Measurements from ENCODE around the gene DIP2A.

The DIP2A gene

DNA sequence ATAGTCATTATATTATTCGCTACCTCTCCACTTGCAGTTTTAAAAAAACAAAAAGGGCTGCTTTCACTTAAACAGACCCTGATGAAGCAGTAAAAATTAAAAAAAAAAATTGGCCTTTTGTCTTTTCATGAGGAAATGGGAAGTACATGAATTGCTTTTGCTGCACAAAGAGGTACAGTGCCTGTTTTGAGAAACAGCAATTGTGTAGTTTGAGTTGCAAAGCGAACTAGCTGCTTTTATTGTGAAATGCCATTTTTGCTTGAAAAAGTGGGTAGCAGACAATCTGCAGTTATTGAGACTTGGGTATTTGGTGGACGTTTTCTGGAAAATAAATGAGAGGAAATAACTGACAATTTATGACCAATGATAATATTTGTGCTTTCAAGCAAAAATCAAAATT is 7.0 kb downstream of the DIP2A start:
- TF ChIP-seq POLR2A (IDR thresholded peaks at IDR 0.05; ENCODE audit: low read depth, low read length), result no peak
- no peak for FAIRE-seq
- no peak for DNase-seq (ENCODE audit: insufficient read length, low spot score)

DNA sequence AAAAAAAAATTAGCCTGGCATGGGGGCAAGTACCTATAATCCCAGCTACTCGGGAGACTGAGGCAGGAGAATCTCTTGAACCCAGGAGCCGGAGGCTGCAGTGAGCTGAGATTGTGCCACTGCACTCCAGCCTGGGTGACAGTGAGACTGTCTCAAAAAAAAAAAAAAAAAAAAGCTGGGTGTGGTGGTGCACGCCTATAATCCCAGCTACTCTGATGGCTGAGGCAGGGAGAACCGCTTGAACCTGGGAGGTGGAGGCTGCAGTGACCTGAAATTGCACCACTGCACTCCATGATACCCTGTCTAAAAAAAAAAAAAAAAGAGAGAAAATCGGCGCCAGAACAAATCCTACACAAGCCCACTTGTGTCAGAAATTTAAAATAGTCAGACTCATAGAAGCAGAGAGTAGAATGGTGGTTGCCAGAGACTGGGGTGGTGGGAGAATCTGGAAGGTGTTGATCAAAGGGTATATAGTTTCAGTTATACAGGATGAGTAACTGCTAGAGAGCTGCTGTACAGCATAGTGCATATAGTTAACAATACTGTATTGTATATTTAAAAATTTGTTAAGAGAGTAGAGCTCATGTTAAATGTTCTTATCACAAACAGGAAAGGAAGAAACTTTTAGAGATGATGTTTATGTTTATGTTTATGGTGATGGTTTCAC is 9.6 kb downstream of the DIP2A start:
- no peak for TF ChIP-seq POLR2A (IDR thresholded peaks at IDR 0.05; ENCODE audit: low read depth, low read length)
- DNase-seq (ENCODE audit: insufficient read length, low spot score) (no peak), FAIRE-seq (no peak)

DNA sequence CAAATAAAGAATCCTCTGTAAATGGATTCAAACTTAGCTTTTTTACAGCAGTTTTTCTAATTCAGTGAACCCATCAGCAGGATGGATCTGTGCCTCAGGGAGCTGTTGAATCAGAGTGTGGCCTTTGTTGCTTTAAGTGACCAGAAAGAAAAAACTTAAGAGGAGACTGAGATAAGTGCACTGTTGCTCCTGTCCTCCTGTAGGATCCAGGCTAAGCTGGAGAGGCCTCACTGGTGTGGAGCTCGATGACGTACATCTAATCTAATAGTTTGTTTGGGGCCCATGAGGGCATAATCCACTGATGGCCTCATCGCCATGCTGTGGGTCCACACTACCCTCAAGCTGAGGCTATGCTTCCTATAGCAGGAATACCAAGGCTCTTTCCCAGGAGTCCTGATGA is 10.6 kb downstream of the DIP2A start:
- DNase-seq (ENCODE audit: insufficient read length, low spot score) (no peak), FAIRE-seq (no peak)
- no peak for TF ChIP-seq POLR2A (IDR thresholded peaks at IDR 0.05; ENCODE audit: low read depth, low read length)

DNA sequence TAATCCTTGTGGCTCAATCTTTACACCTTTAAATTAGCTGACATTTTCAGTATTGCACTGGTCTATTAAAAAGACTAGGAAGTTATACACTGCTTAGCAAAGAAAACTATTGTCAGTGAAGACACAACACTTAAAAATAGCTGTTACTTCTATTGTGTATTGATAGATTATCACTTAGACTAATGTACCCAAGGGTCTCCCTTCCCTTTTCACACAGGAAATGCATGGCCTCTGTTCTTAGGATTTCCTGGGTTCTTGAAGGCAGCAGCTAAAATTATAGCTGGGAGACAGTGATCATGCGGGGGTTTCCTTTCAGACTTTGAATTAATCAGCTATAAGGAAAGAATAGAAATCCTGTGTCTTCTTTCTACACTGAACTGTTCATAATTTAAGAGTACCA is 12.8 kb downstream of the DIP2A start:
- no peak for FAIRE-seq
- no peak for DNase-seq (ENCODE audit: insufficient read length, low spot score)
- TF ChIP-seq POLR2A (IDR thresholded peaks at IDR 0.05; ENCODE audit: low read depth, low read length), result no peak

DNA sequence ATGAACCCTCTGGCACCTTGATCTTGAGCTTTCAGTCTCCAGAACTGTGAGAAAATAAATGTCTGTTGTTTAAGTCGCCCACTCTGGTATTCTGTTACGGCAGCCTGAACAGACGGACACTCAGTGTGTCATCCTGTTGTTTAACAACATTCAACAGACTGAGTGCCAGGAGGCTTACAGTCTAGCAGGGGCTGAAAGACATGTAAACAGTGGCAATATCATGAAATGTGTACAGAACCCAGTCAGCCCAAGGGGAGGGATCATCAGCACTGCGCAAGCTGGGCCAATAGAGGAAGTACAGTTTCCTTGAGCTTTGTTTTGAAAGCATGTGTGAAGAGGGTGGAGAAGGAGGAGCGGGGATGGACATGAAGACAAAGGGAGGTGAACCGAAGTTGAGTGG is 13.6 kb downstream of the DIP2A start:
- FAIRE-seq, result no peak
- TF ChIP-seq POLR2A (IDR thresholded peaks at IDR 0.05; ENCODE audit: low read depth, low read length), result no peak
- DNase-seq (ENCODE audit: insufficient read length, low spot score), result no peak

DNA sequence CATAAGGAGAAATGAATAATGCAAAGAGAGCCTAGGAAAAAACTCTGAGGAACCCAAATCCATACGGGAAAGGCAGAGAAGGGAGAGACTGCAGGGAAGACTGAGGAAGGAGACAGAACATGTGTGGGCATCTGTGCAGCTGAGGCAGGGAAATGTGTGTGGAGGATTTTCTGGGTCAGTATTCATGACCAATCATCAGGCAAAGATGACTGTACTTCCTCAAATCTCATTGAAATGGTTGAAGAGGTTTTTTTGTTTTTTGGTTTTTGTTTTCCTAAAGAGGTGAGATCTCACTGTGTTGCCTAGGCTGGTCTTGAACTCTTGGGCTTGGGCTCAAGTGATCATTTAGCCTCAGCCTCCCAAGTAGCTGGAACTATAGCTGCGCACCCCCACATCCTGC is 15.7 kb downstream of the DIP2A start:
- TF ChIP-seq POLR2A (IDR thresholded peaks at IDR 0.05; ENCODE audit: low read depth, low read length), result no peak
- FAIRE-seq (no peak), DNase-seq (ENCODE audit: insufficient read length, low spot score) (no peak)

DNA sequence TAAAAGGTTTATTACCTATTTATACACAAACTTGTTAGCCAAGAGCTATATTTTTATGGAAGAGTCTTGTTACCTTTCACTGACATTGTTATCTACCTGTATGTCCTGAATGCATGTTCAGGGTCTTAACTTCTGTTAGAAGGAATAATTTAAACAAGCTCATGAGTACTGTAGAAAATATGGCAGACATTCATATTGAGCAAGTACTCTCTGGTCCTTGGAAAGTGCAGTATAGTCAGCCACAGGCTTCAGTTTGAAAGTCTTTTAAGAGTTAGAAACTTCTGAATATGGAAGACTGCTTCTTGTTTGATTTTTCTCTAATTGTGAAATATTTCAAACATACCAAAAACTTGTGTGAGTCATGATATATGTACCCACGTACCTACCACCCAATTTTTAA is 16.6 kb downstream of the DIP2A start:
- DNase-seq (ENCODE audit: insufficient read length, low spot score) (no peak), FAIRE-seq (no peak)
- no peak for TF ChIP-seq POLR2A (IDR thresholded peaks at IDR 0.05; ENCODE audit: low read depth, low read length)

DNA sequence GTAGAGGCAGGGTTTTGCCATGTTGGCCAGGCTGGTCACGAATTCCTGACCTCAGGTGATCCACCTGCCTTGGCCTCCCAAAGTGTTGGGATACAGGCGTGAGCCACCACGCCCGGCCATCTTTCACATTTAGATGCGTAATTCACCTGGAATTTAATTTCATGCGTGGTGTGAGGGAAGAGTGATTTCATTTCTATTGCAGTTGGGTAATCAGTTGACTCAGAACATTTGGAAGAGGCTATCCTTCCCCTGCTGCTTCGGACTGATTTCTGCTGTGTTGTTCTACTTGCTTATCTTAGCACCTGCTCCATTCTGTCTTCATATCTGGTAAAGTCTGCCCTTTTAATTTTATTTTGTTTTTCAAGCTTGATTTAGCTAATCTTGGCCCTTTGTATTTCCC is 19.1 kb downstream of the DIP2A start:
- FAIRE-seq, result no peak
- DNase-seq (ENCODE audit: insufficient read length, low spot score), result no peak

DNA sequence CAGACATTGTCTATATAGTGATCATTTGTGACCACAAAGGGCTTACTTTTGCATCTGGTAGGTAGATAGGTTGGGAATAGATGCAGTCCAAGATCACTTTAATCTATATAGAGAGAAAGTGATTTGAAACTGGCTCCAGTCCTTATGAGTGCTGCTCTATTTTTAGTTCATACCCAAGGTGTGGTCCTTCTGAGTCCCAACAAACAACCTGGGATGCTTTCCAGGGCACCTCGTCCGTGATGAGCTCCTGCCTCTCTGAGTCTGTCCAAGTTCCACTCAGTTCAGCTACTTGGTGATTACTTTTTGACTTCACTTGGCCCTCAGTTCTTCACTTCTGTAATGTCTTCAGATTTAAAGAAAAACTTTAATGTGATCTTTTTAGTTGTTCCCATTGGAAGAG is 20.2 kb downstream of the DIP2A start:
- FAIRE-seq, result no peak
- no peak for DNase-seq (ENCODE audit: insufficient read length, low spot score)
- TF ChIP-seq POLR2A (IDR thresholded peaks at IDR 0.05; ENCODE audit: low read depth, low read length), result no peak

More for the DNA sequence above, 19.1 kb downstream of the DIP2A start:
- TF ChIP-seq POLR2A (IDR thresholded peaks at IDR 0.05; ENCODE audit: low read depth, low read length), result no peak

DNA sequence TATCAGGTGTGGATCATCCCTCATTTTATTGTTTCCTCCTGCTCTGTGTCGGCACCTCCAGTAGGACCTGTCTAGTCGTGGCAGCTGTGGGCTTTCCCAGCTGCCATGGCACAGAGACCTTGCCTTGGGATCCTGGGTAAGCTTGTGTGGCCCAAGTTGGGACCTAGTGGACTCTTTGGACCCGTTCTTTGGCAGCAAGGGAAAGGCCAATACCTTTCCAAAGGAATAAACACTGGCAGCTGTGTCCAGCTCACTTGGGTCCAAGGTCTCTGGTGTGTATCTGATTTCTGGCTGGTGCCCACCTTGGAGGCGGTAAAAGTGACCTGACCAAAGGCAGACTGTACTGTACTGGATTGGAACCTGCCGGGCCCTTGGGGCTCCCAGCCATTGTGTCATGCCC is 21.8 kb downstream of the DIP2A start:
- FAIRE-seq (no peak), DNase-seq (ENCODE audit: insufficient read length, low spot score) (no peak)
- TF ChIP-seq POLR2A (IDR thresholded peaks at IDR 0.05; ENCODE audit: low read depth, low read length), result no peak

DNA sequence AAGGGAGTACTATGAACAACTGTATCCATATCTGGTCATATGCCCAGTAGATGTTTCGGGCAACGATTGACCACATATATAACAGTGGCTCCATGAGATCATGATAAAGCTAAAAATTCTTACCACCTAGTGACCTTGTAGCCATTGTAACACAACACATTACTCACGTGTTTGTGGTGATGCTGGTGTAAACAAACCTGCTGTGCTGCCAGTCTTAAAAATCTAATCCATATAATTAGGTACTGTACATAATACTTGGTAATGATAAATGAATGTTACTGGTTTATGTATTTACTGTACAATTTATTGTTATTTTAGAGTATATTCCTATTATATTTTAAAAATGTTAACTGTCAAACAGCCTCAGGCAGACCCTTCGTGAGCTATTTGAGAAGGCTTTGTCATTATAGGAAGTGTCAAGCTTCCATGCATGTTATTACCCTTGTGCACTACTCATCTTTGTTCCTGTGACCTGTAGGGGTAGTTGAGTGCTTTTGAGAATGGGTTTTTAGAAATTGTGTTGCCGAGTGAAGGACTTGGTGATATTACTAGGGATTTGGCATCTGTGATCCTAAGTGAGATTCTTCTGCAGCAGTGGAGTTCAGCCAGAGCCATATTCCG is 23.6 kb downstream of the DIP2A start:
- FAIRE-seq (no peak), DNase-seq (ENCODE audit: insufficient read length, low spot score) (no peak)
- TF ChIP-seq POLR2A (IDR thresholded peaks at IDR 0.05; ENCODE audit: low read depth, low read length), result no peak

DNA sequence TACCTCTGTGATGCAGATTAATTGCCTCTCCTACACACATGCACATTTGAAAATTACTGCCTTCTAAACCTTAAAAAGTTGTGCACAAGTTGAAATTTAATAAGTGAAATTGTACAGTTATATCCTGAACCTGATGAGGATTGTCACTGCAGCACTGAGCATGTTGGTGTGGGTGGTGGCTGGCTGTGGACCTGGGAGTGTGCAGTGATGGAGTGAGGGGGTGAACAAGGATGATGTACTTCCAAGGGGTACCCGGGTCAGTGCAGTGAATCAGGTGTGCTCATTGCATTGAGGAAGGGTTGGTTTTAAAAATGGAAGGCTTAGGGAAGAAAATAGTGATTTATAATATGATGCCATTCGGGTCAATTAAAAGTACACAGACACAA is 24.1 kb downstream of the DIP2A start:
- FAIRE-seq (no peak), DNase-seq (ENCODE audit: insufficient read length, low spot score) (no peak)
- TF ChIP-seq POLR2A (IDR thresholded peaks at IDR 0.05; ENCODE audit: low read depth, low read length), result no peak

DNA sequence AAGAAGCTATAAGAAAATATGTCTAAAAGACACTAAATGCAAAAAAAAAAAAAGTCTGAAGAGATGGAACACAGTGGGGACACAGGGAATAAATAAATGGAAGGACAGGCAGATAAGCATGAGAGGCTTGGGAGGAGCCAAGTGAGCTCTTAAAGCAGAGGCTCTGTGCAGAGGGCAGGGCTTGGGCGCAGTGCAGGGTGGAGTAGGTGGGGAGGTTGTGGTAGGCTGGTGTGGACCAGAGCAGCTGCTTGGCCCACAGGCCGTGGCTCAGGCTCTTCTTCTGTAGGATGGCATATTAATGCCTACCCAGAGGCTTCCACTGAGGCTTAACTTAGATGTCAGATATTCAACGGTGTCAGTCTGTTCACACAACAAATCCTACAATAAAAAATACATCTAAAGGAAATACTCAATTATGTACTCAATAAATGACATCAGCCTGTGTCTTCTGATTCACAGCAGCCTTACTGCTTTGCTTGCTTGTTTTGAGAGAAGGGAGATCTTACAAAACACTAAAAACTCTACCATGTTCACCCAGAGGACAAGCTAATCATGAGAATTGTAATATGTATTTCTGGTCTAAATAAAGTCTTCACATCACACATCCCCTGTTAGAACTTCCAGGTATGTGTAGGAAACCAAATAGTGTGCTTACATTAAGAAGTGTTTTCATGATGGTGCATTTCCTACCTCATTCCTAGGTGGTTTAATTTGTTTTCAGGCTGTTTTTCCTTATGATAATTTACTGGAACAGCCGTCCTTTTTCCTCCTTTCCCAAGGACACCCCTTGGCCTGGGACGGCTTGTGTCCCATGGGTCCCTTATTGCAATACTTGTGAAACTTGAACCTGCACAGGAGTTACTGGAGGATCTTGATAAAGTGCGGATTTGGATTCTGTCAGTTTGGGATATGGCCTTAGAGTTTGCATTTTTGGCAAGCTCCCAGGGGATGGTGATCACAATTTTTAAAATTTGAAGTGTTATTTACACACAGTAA is 24.9 kb downstream of the DIP2A start:
- no peak for DNase-seq (ENCODE audit: insufficient read length, low spot score)

DNA sequence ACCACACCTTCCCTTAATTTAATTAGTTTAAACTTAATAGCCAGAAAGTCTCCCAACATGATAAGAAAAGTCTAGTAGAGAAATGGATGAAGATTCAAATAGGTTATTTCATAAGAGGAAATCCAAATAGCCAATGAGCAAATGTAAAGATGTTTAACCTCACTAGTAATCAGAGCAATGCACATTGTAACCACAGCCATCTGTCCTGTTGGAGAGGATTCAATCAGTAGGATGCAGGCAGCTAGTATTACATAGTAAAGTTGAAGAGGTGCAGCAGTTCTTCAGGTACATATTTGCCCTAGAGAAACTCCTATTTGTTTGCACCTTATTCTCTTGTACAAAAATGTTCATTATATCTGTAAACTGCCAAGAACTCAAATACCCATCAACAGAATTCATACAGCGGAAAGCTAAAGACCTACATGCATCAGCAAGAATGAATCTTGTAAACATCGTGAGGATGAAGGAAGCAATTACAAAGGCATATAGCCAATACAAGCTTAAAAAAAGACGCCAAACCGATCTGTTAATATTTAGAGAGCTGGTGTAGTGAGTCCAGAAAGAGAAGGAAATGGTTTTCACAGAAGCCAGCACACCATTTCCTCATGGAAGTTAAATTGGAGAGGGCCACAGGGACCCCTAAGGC is 27.9 kb downstream of the DIP2A start:
- DNase-seq (ENCODE audit: insufficient read length, low spot score) (no peak), FAIRE-seq (no peak)
- TF ChIP-seq POLR2A (IDR thresholded peaks at IDR 0.05; ENCODE audit: low read depth, low read length), result no peak

More for the DNA sequence above, 24.9 kb downstream of the DIP2A start:
- FAIRE-seq, result no peak
- TF ChIP-seq POLR2A (IDR thresholded peaks at IDR 0.05; ENCODE audit: low read depth, low read length), result no peak
